PC-3 (cell line): Measurements from ENCODE around the gene FOLR2. TPM values are rescaled to one million over a fixed set of nuclear protein-coding genes. Genes with fewer than 3 reads are reported as not detected.
A peak's percentile ranks its signal among the peaks of the same experiment; 100 is the strongest.
"Not testable (repeated sequence)": the region's sequence is repeated elsewhere in the genome, so short reads cannot be mapped to it uniquely, and the experiment has no call there.

Experiments used
- ATAC-seq: fragments of 200-7000 bp; cut with Tn5 transposase; 2 replicates; pipeline ENCODE4 v1.9.1; 2020; ENCODE audit warnings: mild to moderate bottlenecking, moderate library complexity
- BruUV-seq: library from RNA; stranded (reverse); fragments of 400-500 nt; replicated peaks from 2 replicates; lab custom pipeline; 2021; lab: Mats Ljungman, UMichigan
- CTCF ChIA-PET: fragments of 300-600 bp; sonication (Branson Sonifier 250); formaldehyde crosslinking; loops from one replicate; lab custom pipeline; 2022; ENCODE audit warnings: antibody characterized with exemption; lab: Charles Lee
- POLR2A ChIA-PET: fragments of 300-600 bp; sonication (Branson Sonifier 250); formaldehyde crosslinking; loops from one replicate; lab custom pipeline; 2022; ENCODE audit warnings: antibody characterized with exemption; ENCODE audit not compliant: unreplicated experiment; lab: Charles Lee
- DNase-seq: peaks from one replicate; pipeline ENCODE4 v3.0.0-alpha.2; 2015
- H2AFZ ChIP-seq: fragments of 300-600 bp; sonication (generic); 2 replicates; pipeline ENCODE4 v1.6.0; 2016; ENCODE audit warnings: antibody characterized with exemption, low read length
- H3F3A ChIP-seq: fragments of 300-600 bp; sonication (generic); one replicate; pipeline ENCODE4 v1.6.0; 2017; ENCODE audit warnings: antibody characterized with exemption, low read length, control low read depth, mild to moderate bottlenecking; ENCODE audit not compliant: unreplicated experiment
- H3K27ac ChIP-seq: fragments of 300-600 bp; sonication (generic); 2 replicates; pipeline ENCODE4 v1.5.1; 2016; ENCODE audit warnings: mild to moderate bottlenecking, low read length
- H3K27me3 ChIP-seq: fragments of 300-600 bp; sonication (generic); 2 replicates; pipeline ENCODE4 v1.6.1; 2016; ENCODE audit warnings: low read length, mixed read lengths
- H3K36me3 ChIP-seq: fragments of 300-600 bp; sonication (generic); 2 replicates; pipeline ENCODE4 v1.6.1; 2016; ENCODE audit warnings: low read depth, mixed run types, low read length, mixed read lengths
- H3K4me1 ChIP-seq: fragments of 300-600 bp; sonication (generic); 2 replicates; pipeline ENCODE4 v1.5.1; 2016; ENCODE audit warnings: low read length; ENCODE audit not compliant: insufficient read depth
- H3K4me2 ChIP-seq: fragments of 300-600 bp; sonication (generic); 2 replicates; pipeline ENCODE4 v1.6.0; 2016; ENCODE audit warnings: low read length
- H3K4me3 ChIP-seq: fragments of 300-600 bp; sonication (generic); 2 replicates; pipeline ENCODE4 v1.5.1; 2016; ENCODE audit warnings: mild to moderate bottlenecking, low read length, mixed read lengths
- H3K79me2 ChIP-seq: fragments of 300-600 bp; sonication (generic); 2 replicates; pipeline ENCODE4 v1.6.1; 2017; ENCODE audit warnings: low read length, mixed read lengths
- H3K9ac ChIP-seq: fragments of 300-600 bp; sonication (generic); 2 replicates; pipeline ENCODE4 v1.6.0; 2016; ENCODE audit warnings: mild to moderate bottlenecking, low read length
- H3K9me2 ChIP-seq: fragments of 300-600 bp; sonication (generic); replicated peaks from 2 replicates; pipeline ENCODE4 v1.6.1; 2016; ENCODE audit warnings: mixed run types, low read length, mixed read lengths
- H3K9me3 ChIP-seq: fragments of 300-600 bp; sonication (generic); 2 replicates; pipeline ENCODE4 v1.6.1; 2016; ENCODE audit warnings: low read length, mixed read lengths
- H4K20me1 ChIP-seq: fragments of 300-600 bp; sonication (generic); 2 replicates; pipeline ENCODE4 v1.6.1; 2016; ENCODE audit warnings: low read length, mixed read lengths
- EZH2 ChIP-seq: fragments of 300-600 bp; sonication (generic); IDR thresholded peaks from one replicate; pipeline ENCODE4 v1.6.1; 2017; ENCODE audit warnings: antibody characterized with exemption, mild to moderate bottlenecking, low read length; ENCODE audit not compliant: unreplicated experiment
- EZH2phosphoT487 ChIP-seq: fragments of 300-600 bp; sonication (generic); IDR thresholded peaks from 2 replicates; pipeline ENCODE4 v1.6.1; 2018; ENCODE audit warnings: mild to moderate bottlenecking, antibody characterized with exemption, low read length, borderline replicate concordance
- intact Hi-C: fragments of 100-400 bp; cut with micrococcal nuclease; formaldehyde crosslinking; loops from 2 replicates; pipeline ENCODE4 v1.9.0; 2023
- total RNA-seq: library from RNA; depleted of rRNA; stranded (reverse); fragments of >200 nt; gene quantifications from 2 replicates; pipeline ENCODE4 v1.2.3, GENCODE V29; 2014
- TF ChIP-seq, protein P1 (sequence below): fragments of 300-600 bp; sonication (generic); conservative IDR thresholded peaks from 2 replicates; pipeline ENCODE4 v1.5.1; 2017; ENCODE audit warnings: antibody characterized with exemption, low read depth, mild to moderate bottlenecking, low read length

Gene FOLR2
- total RNA-seq, 1 experiment from 2014 or later, result not detected

DNA sequence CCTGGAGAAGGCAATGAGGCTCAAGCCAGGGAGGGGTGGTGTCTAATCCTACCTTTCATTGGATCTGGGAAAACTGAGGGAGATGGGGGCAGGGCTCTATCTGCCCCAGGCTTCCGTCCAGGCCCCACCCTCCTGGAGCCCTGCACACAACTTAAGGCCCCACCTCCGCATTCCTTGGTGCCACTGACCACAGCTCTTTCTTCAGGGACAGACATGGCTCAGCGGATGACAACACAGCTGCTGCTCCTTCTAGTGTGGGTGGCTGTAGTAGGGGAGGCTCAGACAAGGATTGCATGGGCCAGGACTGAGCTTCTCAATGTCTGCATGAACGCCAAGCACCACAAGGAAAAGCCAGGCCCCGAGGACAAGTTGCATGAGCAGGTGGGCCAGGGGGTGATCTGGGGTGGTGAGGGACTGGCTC is 24.6 kb upstream of the FOLR2 start, which contains the start of gene FOLR1:
Gene FOLR1 (plus strand): TSS at position 180 of the 421 bp plus-strand sequence. CDS start 34 bp downstream, at position 214.
- ATAC-seq (peak; percentile 45; the same call in 1 of the 2 replicates), DNase-seq (peak; percentile 44)
- BruUV-seq, result no TSS peak
- H3F3A ChIP-seq, result no peaks in the 10 kb centered on the region
- H3K9ac ChIP-seq, result no peak within 1 kb of the TSS
- H4K20me1 ChIP-seq, result no peaks in the 10 kb centered on the region
- no peaks in the 10 kb centered on the region for H3K79me2 ChIP-seq
- no peak within 1 kb of the TSS for H3K4me2 ChIP-seq
- intact Hi-C loops, result no loop called here
- TF ChIP-seq, protein P1, sequence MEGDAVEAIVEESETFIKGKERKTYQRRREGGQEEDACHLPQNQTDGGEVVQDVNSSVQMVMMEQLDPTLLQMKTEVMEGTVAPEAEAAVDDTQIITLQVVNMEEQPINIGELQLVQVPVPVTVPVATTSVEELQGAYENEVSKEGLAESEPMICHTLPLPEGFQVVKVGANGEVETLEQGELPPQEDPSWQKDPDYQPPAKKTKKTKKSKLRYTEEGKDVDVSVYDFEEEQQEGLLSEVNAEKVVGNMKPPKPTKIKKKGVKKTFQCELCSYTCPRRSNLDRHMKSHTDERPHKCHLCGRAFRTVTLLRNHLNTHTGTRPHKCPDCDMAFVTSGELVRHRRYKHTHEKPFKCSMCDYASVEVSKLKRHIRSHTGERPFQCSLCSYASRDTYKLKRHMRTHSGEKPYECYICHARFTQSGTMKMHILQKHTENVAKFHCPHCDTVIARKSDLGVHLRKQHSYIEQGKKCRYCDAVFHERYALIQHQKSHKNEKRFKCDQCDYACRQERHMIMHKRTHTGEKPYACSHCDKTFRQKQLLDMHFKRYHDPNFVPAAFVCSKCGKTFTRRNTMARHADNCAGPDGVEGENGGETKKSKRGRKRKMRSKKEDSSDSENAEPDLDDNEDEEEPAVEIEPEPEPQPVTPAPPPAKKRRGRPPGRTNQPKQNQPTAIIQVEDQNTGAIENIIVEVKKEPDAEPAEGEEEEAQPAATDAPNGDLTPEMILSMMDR, result no peak
- no peak for TF ChIP-seq EZH2phosphoT487
- no peak for TF ChIP-seq EZH2
- POLR2A ChIA-PET, result no interaction called here
- H3K27me3 ChIP-seq, result no peaks in the 10 kb centered on the region
- no peaks in the 10 kb centered on the region for H3K9me2 ChIP-seq
- no peak within 1 kb of the TSS; the same call in 1 of the 2 replicates for H2AFZ ChIP-seq
- H3K4me1 ChIP-seq, result peaks cover 5% of the 10 kb centered on the region; the same call in 1 of the 2 replicates
- no peak within 1 kb of the TSS for H3K4me3 ChIP-seq
- H3K36me3 ChIP-seq, result no peaks in the 10 kb centered on the region
- H3K9me3 ChIP-seq, result no peaks in the 10 kb centered on the region
- CTCF ChIA-PET, result no interaction called here
- no peak within 1 kb of the TSS for H3K27ac ChIP-seq

DNA sequence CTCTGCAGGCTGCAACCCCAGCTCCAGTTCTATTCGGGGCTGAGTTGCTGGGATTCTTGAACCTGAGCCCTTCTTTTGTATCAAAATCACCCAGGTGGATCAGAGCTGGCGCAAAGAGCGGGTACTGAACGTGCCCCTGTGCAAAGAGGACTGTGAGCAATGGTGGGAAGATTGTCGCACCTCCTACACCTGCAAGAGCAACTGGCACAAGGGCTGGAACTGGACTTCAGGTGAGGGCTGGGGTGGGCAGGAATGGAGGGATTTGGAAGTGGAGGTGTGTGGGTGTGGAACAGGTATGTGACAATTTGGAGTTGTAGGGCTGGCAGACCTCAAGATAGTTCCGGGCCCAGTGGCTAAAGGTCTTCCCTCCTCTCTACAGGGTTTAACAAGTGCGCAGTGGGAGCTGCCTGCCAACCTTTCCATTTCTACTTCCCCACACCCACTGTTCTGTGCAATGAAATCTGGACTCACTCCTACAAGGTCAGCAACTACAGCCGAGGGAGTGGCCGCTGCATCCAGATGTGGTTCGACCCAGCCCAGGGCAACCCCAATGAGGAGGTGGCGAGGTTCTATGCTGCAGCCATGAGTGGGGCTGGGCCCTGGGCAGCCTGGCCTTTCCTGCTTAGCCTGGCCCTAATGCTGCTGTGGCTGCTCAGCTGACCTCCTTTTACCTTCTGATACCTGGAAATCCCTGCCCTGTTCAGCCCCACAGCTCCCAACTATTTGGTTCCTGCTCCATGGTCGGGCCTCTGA is 20.9 kb upstream of the FOLR2 start:
- Histone ChIP-seq H3F3A (peaks cover 1% of the 10 kb centered on the region), H3K9me2 (no peaks in the 10 kb centered on the region), H3K27me3 (no peaks in the 10 kb centered on the region), H3K36me3 (no peaks in the 10 kb centered on the region), H2AFZ (no peak overlapping the region), H3K79me2 (no peaks in the 10 kb centered on the region), H3K4me2 (no peak overlapping the region), H4K20me1 (no peaks in the 10 kb centered on the region), H3K9ac (no peak overlapping the region), H3K4me1 (peaks cover 5% of the 10 kb centered on the region; the same call in 1 of the 2 replicates), H3K27ac (no peak overlapping the region), H3K9me3 (no peaks in the 10 kb centered on the region), H3K4me3 (no peak overlapping the region)
- no peak for TF ChIP-seq EZH2
- TF ChIP-seq, protein P1, result no peak
- no peak for TF ChIP-seq EZH2phosphoT487
- POLR2A ChIA-PET, result no interaction called here
- intact Hi-C loops, result no loop called here
- ATAC-seq, result no peak
- CTCF ChIA-PET, result no interaction called here
- no TSS peak for BruUV-seq
- DNase-seq, result no peak

DNA sequence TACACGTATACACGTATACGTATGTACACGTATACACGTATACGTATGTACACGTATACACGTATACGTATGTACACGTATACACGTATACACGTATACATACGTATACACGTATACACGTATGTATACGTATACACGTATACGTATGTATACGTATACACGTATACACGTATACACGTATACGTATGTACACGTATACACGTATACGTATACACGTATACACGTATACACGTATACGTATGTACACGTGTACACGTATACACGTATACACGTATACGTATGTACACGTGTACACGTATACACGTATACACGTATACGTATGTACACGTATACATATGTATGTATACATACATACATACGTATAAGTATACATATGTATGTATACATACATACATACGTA is 15.1 kb upstream of the FOLR2 start:
- H3K4me1 ChIP-seq, H3K27ac ChIP-seq, H4K20me1 ChIP-seq, H3K9me3 ChIP-seq, H2AFZ ChIP-seq, H3K9me2 ChIP-seq, H3K4me3 ChIP-seq, ATAC-seq, DNase-seq, H3K79me2 ChIP-seq, H3K27me3 ChIP-seq, POLR2A ChIA-PET, H3K9ac ChIP-seq, BruUV-seq, H3K4me2 ChIP-seq, intact Hi-C loops, H3K36me3 ChIP-seq, H3F3A ChIP-seq, CTCF ChIA-PET: not testable (repeated sequence)
